Smooth muscle cell (in vitro differentiated cells): ENCODE results near the gene KDM4B. TPM values are rescaled to one million over a fixed set of nuclear protein-coding genes. Genes with fewer than 3 reads are reported as not detected.

ENCODE experiments used
- DNase-seq: peaks from one replicate; lab custom pipeline; 2025; ENCODE audit not compliant: unreplicated experiment; lab: John Stamatoyannopoulos, UW
- H2AFZ ChIP-seq: fragments of 200-600 bp; sonication (generic); 2 replicates; pipeline ENCODE4 v1.6.0; 2016; ENCODE audit warnings: antibody characterized with exemption, low read depth, mild to moderate bottlenecking
- H3F3A ChIP-seq: fragments of 200-600 bp; sonication (generic); 2 replicates; pipeline ENCODE4 v1.6.0; 2017; ENCODE audit warnings: antibody characterized with exemption, low read depth
- H3K27ac ChIP-seq: fragments of 200-600 bp; sonication (generic); 2 replicates; pipeline ENCODE4 v1.5.1; 2016; ENCODE audit warnings: low read depth, mild to moderate bottlenecking
- H3K27me3 ChIP-seq: fragments of 200-600 bp; sonication (generic); 2 replicates; pipeline ENCODE4 v1.6.1; 2016; ENCODE audit warnings: low read depth, mild to moderate bottlenecking
- H3K36me3 ChIP-seq: fragments of 200-600 bp; sonication (generic); 2 replicates; pipeline ENCODE4 v1.5.1; 2016; ENCODE audit warnings: low read depth
- H3K4me1 ChIP-seq: fragments of 200-600 bp; sonication (generic); 2 replicates; pipeline ENCODE4 v1.5.1; 2016; ENCODE audit warnings: low read depth
- H3K4me2 ChIP-seq: fragments of 200-600 bp; sonication (generic); 2 replicates; pipeline ENCODE4 v1.6.0; 2016; ENCODE audit warnings: mild to moderate bottlenecking
- H3K4me3 ChIP-seq: fragments of 200-600 bp; sonication (generic); 2 replicates; pipeline ENCODE4 v1.5.1; 2016; ENCODE audit warnings: mild to moderate bottlenecking
- H3K79me2 ChIP-seq: fragments of 200-600 bp; sonication (generic); 2 replicates; pipeline ENCODE4 v1.6.0; 2016; ENCODE audit warnings: low read depth, mild to moderate bottlenecking
- H3K9ac ChIP-seq: fragments of 200-600 bp; sonication (generic); 2 replicates; pipeline ENCODE4 v1.6.0; 2016; ENCODE audit warnings: low read depth
- H3K9me3 ChIP-seq: fragments of 200-600 bp; sonication (generic); replicated peaks from 2 replicates; pipeline ENCODE4 v1.5.1; 2016; ENCODE audit warnings: low read depth
- H4K20me1 ChIP-seq: fragments of 200-600 bp; sonication (generic); 2 replicates; pipeline ENCODE4 v1.6.0; 2016; ENCODE audit warnings: low read depth
- WGBS: methylation state at CpG from one replicate; pipeline ENCODE4 v1.1.7; 2016; ENCODE audit warnings: low lambda C conversion rate; 5-methylcytosine and 5-hydroxymethylcytosine counted together
- polyA plus RNA-seq: library from polyadenylated mRNA; unstranded; fragments of >200 nt; fragmentation: Nextera tagmentation; extraction: Ambion mirVana; gene quantifications from 2 replicates; pipeline ENCODE4 v1.2.1, GENCODE V29; 2016
- total RNA-seq: library from RNA; depleted of rRNA; stranded (reverse); fragments of >200 nt; gene quantifications from 2 replicates; pipeline ENCODE4 v1.2.3, GENCODE V29; 2014
- TF ChIP-seq, protein P1 (sequence below): fragments of 200-600 bp; sonication (generic); IDR thresholded peaks from 2 replicates; pipeline ENCODE4 v1.5.1; 2017; ENCODE audit warnings: borderline replicate concordance, mild to moderate bottlenecking, antibody characterized with exemption; ENCODE audit not compliant: insufficient read depth, poor library complexity, severe bottlenecking

Gene KDM4B
- total and polyA plus RNA-seq, 2 experiments from 2014 or later = 27.9 to 32.3 TPM

DNA sequence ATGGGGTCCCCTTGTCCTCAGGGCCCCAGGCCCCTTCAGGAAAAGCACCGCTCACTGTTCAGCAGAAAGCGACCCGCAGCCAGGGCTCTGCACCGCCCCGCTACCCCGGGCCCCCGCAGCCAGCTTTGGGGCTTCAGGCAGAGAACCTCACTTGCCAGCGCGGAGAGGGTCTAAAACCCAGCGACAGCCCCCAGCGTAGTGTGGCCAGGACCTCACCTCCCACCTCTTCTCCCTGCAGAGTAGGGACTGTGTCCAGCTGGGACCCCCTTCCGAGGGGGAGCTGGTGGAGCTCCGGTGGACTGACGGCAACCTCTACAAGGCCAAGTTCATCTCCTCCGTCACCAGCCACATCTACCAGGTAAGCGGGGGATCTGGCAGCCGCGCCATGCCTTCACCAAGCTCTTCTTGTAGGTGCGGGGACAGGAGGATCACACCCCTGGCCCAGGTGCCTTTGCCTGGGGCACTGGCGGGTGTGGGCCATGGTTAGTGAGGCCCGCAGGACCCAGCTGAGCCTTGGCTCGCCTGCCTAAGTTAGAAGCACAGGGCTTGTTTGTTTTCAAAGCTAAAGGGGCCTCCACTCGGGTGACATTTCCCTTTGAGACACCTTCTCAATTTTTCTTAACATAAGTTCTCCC lies 175.7 kb downstream of the KDM4B start:
- H3K4me3 ChIP-seq = no peak overlapping the region
- no peak overlapping the region for H3K4me2 ChIP-seq
- no peaks in the 10 kb centered on the region for H3K9me3 ChIP-seq
- no peak overlapping the region for H3K9ac ChIP-seq
- no peak for DNase-seq
- H3K27me3 ChIP-seq = no peaks in the 10 kb centered on the region
- no peaks in the 10 kb centered on the region for H3K79me2 ChIP-seq
- no peaks in the 10 kb centered on the region for H3K36me3 ChIP-seq
- no peak overlapping the region for H3K27ac ChIP-seq
- no peaks in the 10 kb centered on the region for H3F3A ChIP-seq
- H3K4me1 ChIP-seq = no peaks in the 10 kb centered on the region
- TF ChIP-seq, protein P1, sequence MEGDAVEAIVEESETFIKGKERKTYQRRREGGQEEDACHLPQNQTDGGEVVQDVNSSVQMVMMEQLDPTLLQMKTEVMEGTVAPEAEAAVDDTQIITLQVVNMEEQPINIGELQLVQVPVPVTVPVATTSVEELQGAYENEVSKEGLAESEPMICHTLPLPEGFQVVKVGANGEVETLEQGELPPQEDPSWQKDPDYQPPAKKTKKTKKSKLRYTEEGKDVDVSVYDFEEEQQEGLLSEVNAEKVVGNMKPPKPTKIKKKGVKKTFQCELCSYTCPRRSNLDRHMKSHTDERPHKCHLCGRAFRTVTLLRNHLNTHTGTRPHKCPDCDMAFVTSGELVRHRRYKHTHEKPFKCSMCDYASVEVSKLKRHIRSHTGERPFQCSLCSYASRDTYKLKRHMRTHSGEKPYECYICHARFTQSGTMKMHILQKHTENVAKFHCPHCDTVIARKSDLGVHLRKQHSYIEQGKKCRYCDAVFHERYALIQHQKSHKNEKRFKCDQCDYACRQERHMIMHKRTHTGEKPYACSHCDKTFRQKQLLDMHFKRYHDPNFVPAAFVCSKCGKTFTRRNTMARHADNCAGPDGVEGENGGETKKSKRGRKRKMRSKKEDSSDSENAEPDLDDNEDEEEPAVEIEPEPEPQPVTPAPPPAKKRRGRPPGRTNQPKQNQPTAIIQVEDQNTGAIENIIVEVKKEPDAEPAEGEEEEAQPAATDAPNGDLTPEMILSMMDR = no peak
- 97% methylated on average over 23 of the region's 23 CpGs for WGBS
- no peak overlapping the region for H2AFZ ChIP-seq
- H4K20me1 ChIP-seq = peaks cover 44% of the 10 kb centered on the region

GRCh38 chr19:5145521-5146511 lies 176.9 kb downstream of the KDM4B start:
- Histone ChIP-seq H3K4me3 (no peak overlapping the region), H3K27ac (no peak overlapping the region), H3F3A (no peaks in the 10 kb centered on the region), H4K20me1 (peaks cover 36% of the 10 kb centered on the region), H3K79me2 (no peaks in the 10 kb centered on the region), H3K27me3 (no peaks in the 10 kb centered on the region), H3K9ac (no peak overlapping the region), H3K4me2 (no peak overlapping the region), H3K36me3 (no peaks in the 10 kb centered on the region), H3K4me1 (no peaks in the 10 kb centered on the region), H2AFZ (no peak overlapping the region), H3K9me3 (no peaks in the 10 kb centered on the region)
- DNase-seq = no peak
- TF ChIP-seq, protein P1 = no peak
- WGBS = 97% methylated on average over 44 of the region's 52 CpGs

DNA sequence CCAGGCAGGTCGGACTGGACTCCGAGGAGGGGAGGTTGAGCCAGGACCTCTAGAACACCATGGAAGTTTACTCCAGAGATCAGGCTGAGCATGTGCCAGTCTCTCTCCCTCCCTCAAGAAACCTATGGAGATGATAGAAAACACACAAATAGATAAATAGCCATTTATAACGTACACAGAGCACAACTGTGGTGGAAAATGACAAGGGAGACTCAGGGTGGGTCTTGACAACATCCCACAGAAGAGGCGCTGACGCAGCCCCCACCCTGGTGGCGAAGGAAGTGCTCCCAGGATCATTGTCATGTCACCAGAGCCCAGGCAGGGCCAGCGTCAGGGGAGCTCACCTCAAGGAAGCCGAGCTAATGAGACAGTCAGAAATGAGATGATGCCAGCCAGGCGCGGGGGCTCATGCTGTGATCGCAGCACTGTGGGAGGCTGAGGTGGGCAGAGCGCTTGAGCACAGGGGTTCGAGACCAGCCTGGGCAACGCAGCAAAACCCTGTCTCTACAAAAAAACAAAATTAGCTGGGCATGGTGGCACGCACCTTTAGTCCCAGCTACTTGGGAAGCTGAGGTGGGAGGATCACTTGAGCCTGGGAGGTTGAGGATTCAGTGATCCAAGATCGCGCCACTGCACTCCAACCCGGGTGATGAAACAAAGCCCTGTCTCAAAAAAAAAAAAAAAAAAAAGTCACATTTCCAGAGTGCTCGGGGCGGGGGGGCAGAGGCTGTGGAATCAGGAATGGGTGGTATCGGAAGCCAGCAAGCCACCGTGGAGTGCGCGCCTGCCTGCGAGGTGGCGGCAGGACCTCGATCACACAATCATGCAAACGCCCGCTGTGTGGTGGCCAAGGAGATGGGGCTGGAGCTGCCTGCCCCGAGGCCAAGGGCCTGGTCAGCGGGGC lies 178.4 kb downstream of the KDM4B start:
- no peak overlapping the region for H3K4me2 ChIP-seq
- no peak overlapping the region for H3K27ac ChIP-seq
- H3K79me2 ChIP-seq = no peaks in the 10 kb centered on the region
- no peaks in the 10 kb centered on the region for H3K9me3 ChIP-seq
- peaks cover 20% of the 10 kb centered on the region for H4K20me1 ChIP-seq
- H3K4me1 ChIP-seq = no peaks in the 10 kb centered on the region
- no peak for DNase-seq
- TF ChIP-seq, protein P1 = no peak
- no peak overlapping the region for H2AFZ ChIP-seq
- H3F3A ChIP-seq = no peaks in the 10 kb centered on the region
- no peaks in the 10 kb centered on the region for H3K36me3 ChIP-seq
- WGBS = 96% methylated on average over 31 of the region's 31 CpGs
- no peak overlapping the region for H3K9ac ChIP-seq
- no peak overlapping the region for H3K4me3 ChIP-seq
- H3K27me3 ChIP-seq = no peaks in the 10 kb centered on the region
